Erythroblast (primary cell): Measurements from ENCODE around the gene TREML2.
A peak's percentile ranks its signal among the peaks of the same experiment; 100 is the strongest.

Experiments
- GATA1 ChIP-seq: IDR thresholded peaks from 2 replicates; pipeline ENCODE4 v1.6.1; 2011; ENCODE audit warnings: low read depth, mild to moderate bottlenecking, control low read depth, low read length, moderate library complexity
- POLR2A ChIP-seq: IDR thresholded peaks from 2 replicates; pipeline ENCODE4 v1.6.1; 2011; ENCODE audit warnings: mild to moderate bottlenecking, low read length

GRCh38 chr6:41200296-41200900 is 551 bp downstream of the TREML2 start:
- TF ChIP-seq POLR2A (peak; percentile 39), GATA1 (no peak)
